ENCODE data around the gene PIM2.

The PIM2 gene

DNA sequence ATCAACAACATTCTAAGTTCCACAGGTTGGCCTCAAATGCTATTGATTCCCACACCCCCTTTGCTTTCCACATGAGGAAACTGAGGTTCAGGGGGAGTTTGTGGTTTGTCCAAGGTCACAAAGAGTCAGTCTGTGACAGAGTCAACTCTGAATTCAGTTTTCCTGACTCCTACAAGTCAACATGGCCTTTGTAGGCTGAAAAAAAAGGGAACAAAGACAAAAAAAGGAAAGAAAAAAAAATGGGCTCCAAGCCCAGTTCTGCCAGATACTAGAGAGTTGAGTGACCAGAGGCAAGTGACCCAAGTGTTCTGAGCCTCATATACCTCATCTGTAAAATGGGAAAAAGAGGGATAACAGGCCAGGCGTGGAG lies 16.5 kb upstream of the PIM2 start:
- no peak for DNase-seq

GRCh38 chrX:48934581-48935300 lies 15.9 kb upstream of the PIM2 start:
- no peak for DNase-seq

GRCh38 chrX:48933757-48934156 lies 14.9 kb upstream of the PIM2 start:
- no peak for DNase-seq

DNA sequence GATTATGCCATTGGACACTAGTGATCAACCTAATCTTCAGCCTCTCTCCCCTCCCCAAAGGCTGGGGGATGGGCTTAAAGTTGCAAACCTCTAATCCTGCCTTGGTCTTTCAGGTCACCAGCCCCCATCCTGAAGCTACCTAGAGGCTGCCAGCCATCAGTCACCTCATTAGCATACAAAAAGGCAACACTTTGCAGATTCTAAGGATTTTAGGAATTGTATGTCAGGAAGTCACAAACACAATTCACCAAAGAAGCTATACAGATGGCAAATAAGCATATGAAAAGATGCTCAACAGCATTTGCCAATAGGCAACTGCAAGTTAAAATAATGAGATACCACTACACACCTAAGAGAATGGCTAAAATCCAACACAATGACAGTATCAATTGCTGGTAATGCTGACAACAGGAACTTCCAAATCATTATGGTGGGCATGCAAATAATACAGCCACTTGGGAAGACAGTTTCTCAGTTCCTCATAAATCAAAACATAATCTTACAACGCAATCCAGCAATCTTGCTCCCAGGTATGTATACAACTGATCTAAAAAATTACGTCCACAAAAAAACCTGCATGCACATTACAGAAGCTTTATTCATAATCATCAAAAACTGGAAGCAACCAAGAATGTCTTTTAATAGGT lies 9.0 kb upstream of the PIM2 start:
- DNase-seq, result no peak

DNA sequence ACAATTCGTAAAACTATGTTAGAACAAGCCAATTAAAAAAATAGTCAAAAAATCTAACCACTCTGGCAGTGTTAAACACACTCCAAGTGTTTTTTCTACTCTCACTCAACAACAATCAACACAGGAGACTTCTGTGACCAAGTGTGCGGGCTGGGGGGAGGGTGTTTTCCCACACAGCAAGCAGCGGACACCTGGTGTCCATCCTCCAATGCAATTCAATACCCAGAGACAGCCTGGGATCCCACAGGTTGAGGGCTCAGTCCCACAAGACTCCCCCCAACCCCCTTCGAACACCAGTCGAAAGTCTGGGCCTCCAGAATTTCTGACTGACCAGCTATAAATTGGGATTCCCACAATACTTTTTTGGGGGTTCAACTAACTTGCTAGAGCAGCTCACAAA lies 8.3 kb upstream of the PIM2 start:
- no peak for DNase-seq

DNA sequence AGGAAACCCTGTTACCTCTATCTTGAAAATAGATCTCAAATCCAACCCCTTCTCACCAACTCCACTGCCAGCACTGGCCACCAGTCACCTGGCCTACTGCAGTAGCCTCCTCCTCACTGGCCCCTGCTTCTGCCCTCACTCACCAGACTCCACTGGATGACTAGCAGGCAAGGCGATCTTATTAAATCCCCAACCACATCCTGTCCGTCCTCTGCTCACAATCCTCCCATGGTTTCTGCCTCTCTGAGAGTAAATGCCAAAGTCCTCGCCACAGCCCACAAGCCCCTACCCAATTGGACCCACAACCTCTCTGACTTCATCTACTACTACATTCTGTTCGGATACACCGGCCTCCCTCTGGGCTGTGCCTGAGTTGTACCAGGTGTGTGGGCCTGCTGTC lies 5.4 kb upstream of the PIM2 start:
- no peak for DNase-seq

GRCh38 chrX:48923771-48924170 lies 4.9 kb upstream of the PIM2 start:
- no peak for DNase-seq

GRCh38 chrX:48920718-48921104 lies 1.9 kb upstream of the PIM2 start:
- DNase-seq, result no peak

GRCh38 chrX:48919947-48920717 lies 1.3 kb upstream of the PIM2 start:
- peak in 1 of 4 experiments; percentile 17 for DNase-seq

DNA sequence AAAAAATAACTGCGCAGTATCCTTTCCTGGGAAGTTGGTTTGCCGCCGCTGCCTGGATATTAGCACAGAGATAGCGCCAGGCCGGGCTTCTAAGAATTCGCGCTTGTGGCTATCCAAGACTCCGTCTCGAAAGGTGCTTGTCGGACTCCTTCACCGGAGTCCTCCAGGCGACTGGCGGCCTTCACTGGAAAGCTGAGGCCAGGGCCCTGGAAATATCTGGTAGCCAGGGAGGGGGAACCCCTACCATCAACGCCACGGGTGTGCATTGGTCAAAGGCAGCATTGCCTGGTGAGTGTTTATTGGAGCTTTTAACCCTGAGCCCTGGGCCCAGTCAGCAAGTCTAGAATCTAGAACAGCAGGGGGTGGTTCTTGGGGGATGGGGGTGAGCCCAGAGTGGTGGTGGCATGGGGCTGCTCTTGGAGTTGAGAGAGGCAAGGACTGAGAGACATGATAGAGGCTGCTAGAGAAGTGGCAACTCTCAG lies 577 bp upstream of the PIM2 start:
- DNase-seq, result peak in 3 of 4 experiments; percentile 25 to 45 (median 40)

GRCh38 chrX:48918301-48918642 lies 552 bp downstream of the PIM2 start:
- DNase-seq, result no peak

DNA sequence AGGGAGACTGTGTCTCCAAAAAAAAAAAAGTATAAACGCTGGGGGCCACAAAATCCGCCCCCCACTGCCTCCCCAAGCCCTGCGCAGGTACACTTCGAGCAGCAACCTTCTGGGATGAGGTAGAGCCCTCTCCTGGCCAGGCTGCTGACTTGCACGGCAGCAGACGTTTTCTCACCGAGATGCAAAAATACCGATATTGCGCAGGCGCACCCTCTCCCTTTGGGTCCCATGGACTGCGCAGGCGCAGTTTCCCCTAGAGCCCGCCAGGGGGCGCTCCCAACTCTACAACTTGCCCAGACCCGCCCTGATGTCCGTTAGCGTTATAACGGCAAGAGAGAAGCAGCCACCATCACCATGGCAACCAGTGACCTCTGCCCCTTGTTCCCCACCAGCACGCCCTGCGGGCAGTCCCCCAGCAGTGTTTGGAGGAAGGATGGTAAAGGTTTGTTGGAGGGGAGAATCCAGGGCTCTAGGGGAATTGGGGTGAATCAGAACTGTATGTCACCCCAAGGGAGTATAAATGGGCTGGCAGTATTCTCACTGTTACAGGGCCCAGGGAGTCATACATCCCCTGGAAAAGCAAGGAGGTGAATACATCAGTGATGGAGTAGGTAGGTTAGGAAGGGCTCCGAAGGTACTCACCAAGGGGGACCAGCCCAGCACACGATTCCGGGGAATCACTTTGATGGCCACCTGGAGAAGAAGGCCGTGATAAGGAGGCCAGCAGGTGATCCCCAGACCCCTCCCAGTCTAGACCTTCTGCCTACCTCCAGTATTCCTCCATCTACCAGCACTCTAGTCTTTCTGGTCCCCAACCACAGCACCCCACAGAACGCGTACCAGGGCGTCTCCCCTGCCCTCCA lies 1.5 kb downstream of the PIM2 start:
- DNase-seq, result peak; percentile 55 to 73 (median 70)

- no peak for DNase-seq
Measured at GRCh38 chrX:48914593-48915493, 4.0 kb downstream of the PIM2 start.

DNA sequence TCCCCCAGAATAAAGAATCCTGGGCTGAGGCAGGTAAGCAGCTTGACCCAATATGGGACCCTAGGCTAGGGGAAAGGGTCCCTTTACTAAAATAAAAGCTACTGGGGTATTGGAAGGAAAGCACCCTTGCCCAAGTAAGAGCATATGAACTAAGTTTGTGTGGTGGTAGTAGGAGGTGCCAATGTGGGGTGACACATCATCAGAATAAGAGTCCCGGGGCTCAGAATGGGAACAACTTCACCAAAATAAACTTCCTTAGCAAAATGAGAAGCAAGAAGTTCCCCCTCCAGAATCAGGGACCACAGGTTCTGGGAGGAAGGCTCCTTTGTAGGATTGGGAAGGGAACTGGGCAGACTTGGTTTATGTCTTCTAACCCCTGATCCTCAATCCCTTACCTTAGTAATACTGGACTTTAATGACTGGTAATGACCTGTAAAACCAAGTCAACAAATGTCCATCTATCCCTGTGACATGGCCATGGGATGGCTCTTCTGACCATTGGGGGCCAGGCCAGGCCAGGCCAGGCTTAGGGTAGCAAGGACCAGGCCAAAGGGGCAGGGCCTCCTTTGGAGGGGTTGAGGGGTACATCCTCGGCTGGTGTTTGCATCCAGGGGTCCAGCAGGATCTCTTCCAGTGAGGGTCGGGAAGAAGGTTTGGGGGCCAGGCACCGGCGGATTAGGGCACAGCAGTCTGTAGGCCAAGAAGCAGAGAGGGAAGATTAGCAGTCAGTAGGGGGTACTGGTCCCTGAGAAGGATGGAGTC lies 5.0 kb downstream of the PIM2 start:
- DNase-seq, result no peak

DNA sequence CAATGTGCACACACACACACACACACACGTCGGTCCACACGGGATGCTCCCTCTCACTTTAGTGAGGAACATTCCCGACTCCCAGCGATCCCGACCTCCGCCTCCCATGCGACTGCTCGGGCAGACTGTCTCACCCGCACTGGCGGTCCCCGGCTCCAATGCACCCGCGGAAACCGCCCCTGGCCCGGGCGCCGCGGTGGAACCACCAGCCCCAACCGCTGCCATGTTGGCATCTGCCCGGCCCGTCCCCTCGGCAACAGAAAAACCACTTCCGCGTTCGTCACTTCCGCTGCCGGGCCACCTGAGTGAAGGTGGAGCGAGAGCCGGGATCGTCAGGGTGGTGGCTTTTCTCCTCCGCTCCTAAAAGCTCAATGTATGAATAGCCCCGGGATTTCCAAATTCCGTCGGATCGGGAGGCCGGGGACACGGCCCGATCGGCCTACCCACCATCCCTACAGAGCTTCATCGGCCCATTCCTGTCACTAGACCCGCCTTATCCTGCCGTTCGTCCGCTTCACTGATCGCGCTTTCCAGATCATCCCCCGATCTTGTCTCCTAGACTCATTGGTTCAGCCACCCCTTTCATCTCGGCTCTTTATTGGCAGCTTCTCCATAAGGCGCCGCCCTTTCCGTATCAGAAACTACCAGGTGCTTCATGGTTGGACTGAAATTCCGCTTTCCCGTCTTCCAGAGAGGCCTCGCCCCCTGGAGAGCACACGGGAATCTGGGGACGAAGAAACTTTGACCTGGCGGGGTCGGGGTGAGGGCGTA lies 7.2 kb downstream of the PIM2 start, which contains the start of gene SLC35A2:
SLC35A2 (minus strand) TSS at position 235 of the 771 bp plus-strand sequence; CDS start at position 225, 10 bp downstream.
- DNase-seq, result peak; percentile 67 to 76 (median 74)

- no peak for DNase-seq
Measured at GRCh38 chrX:48910926-48911411, 7.9 kb downstream of the PIM2 start.

DNA sequence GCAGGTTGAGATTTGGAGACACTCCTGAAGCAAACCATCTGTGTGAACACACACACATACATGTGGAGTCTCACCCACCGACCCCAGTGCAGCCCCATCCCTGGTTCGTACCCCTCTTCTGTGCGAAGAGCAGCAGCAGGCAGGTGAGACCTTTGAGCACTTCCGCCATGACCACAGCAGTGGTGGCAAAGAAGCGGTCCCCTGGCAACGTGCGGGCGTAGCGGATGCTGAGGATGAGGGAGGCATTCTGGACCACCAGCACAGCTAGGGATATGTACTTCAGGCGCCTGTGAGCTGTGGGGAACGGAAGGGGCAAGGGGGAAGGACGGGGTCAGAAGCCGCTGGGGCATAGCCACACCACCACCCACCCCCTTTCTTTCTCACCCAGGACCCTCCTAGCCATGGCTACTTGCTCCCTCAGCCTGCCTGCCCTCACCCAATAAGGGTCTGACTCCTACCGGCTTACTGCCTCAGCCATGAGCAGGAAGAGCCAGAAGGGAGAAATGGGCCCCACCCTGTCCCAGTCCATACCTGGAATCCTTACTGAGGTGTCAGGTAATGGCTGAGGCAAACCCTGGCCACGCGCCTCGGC lies 9.0 kb downstream of the PIM2 start:
- DNase-seq, result no peak

- no peak for DNase-seq
Measured at GRCh38 chrX:48908600-48908999, 10.2 kb downstream of the PIM2 start.

DNA sequence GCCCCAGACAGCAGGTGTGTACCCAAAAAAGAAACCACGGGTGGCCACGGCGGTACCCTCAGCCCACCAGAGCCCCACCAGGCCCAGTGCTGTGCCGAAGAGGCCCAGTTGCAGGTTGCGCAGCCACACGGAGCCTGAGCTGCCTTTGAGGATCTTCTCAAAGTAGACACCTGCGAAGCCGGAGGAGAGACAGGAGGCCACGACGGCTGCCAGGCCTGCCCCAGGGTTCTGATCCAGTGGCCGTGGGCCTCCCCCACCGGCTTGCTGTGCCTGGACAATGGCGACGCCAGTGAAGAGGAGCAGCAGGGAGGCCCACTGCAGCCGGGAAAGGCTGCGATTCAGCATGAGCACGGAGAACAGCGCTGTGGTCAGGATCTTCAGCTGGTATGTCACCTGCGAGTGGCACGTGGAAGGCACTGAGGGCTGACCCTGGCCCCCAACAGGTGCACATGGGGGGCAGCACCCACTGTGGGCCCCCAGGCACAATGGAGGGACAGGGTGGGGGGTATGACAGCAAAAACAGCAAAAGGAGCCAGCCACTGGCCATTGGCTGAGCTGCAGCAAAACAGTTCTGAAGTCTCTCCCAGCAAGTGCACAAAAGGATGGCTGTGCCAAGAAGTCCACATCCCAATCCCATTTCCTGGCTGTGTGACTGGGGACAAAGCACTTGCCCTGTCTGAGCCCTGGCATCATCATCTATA lies 13.6 kb downstream of the PIM2 start:
- no peak for DNase-seq
